Gastrocnemius medialis (tissue), 4 donors: ENCODE results near the gene SCAI.

Source experiments
- CTCF ChIP-seq, 5 experiments: fragments of 450-650 bp in 3 of 5; fragments of 200-600 bp in 2 of 5; sonication (generic) in 2 of 5; IDR thresholded peaks in 4 of 5; conservative IDR thresholded peaks in 1 of 5; 1 replicate in 4 of 5; 2 replicates in 1 of 5; pipeline ENCODE4 v1.5.1; 2016 to 2019; ENCODE audit warnings: antibody characterized with exemption in 5 of 5, mild to moderate bottlenecking in 3 of 5, moderate library complexity in 3 of 5
- POLR2A ChIP-seq, 2 donors: fragments of 450-650 bp; IDR thresholded peaks; one replicate each; pipeline ENCODE4 v1.6.1; 2017; ENCODE audit warnings: antibody characterized with exemption in 2 of 2, mild to moderate bottlenecking in 2 of 2, moderate library complexity in 2 of 2

GRCh38 chr9:124928116-124928515, 215.2 kb downstream of the SCAI start:
- TF ChIP-seq POLR2A (IDR thresholded peaks at IDR 0.05): no peak
- TF ChIP-seq CTCF (IDR thresholded peaks at IDR 0.05 in 4 of 5, conservative IDR thresholded peaks at IDR 0.05 in 1 of 5): no peak
